Upper lobe of right lung (tissue), 1 donor: Measurements from ENCODE around the gene CTH. TPM values are rescaled to one million over a fixed set of nuclear protein-coding genes. Genes with fewer than 3 reads are reported as not detected.

Source experiments
- ATAC-seq: fragments of 200-7000 bp; cut with Tn5 transposase; one replicate; pipeline ENCODE4 v1.9.1; 2020; ENCODE audit warnings: mild to moderate bottlenecking, moderate library complexity
- DNase-seq: peaks from one replicate; pipeline ENCODE4 v3.0.0-alpha.2; 2020
- H3K27ac ChIP-seq: fragments of 200-600 bp; one replicate; pipeline ENCODE4 v1.8.0; 2022
- H3K27me3 ChIP-seq: fragments of 200-600 bp; one replicate; pipeline ENCODE4 v1.8.0; 2022; ENCODE audit warnings: mild to moderate bottlenecking
- H3K36me3 ChIP-seq: fragments of 200-600 bp; one replicate; pipeline ENCODE4 v1.8.0; 2022
- H3K4me1 ChIP-seq: fragments of 200-600 bp; one replicate; pipeline ENCODE4 v1.8.0; 2022
- H3K4me3 ChIP-seq: fragments of 200-600 bp; one replicate; pipeline ENCODE4 v1.8.0; 2022; ENCODE audit warnings: mild to moderate bottlenecking
- H3K9me3 ChIP-seq: fragments of 200-600 bp; one replicate; pipeline ENCODE4 v1.8.0; 2022
- CTCF ChIP-seq: fragments of 200-600 bp; IDR thresholded peaks from one replicate; pipeline ENCODE4 v1.8.0; 2022; ENCODE audit warnings: antibody characterized with exemption
- intact Hi-C: fragments of 100-400 bp; cut with DNase I; formaldehyde crosslinking; loops from one replicate; pipeline ENCODE4 v1.11.0; 2022
- total RNA-seq: library from RNA; stranded (reverse); fragmentation: NEBNext Ultra II Directional; extraction: Animal tissue kit (Norgen Biotek cat#: 25700); gene quantifications from one replicate; pipeline ENCODE4 v1.2.1, GENCODE V29; 2021
- donor health status: DM: no; HTN: yes; CAD: no; lungs with severe emphysema.

CTH gene
- total RNA-seq, 1 donor from 2014 or later: 3.6 TPM

GRCh38 chr1:70400335-70400734 lies 10.7 kb upstream of the CTH start:
- no peak for TF ChIP-seq CTCF
- H3K4me1 ChIP-seq: no peaks in the 10 kb centered on the region
- H3K4me3 ChIP-seq: no peak overlapping the region
- DNase-seq: no peak
- H3K27ac ChIP-seq: no peak overlapping the region
- H3K27me3 ChIP-seq: peaks cover 4% of the 10 kb centered on the region
- H3K36me3 ChIP-seq: no peaks in the 10 kb centered on the region
- intact Hi-C loops: no loop called here
- no peaks in the 10 kb centered on the region for H3K9me3 ChIP-seq
- no peak for ATAC-seq

- no peak for ATAC-seq
These were observed 9.1 kb upstream of the CTH start for GRCh38 chr1:70401974-70402373.

GRCh38 chr1:70403759-70404158 lies 7.3 kb upstream of the CTH start:
- no peak for TF ChIP-seq CTCF

More at GRCh38 chr1:70401974-70402373, 9.1 kb upstream of the CTH start:
- TF ChIP-seq CTCF: no peak
- Histone ChIP-seq H3K27me3 (no peaks in the 10 kb centered on the region), H3K4me3 (no peak overlapping the region), H3K9me3 (no peaks in the 10 kb centered on the region), H3K36me3 (no peaks in the 10 kb centered on the region), H3K4me1 (no peaks in the 10 kb centered on the region), H3K27ac (no peak overlapping the region)
- no peak for DNase-seq
- intact Hi-C loops: no loop called here

GRCh38 chr1:70405780-70406416 lies 5.2 kb upstream of the CTH start:
- Histone ChIP-seq H3K4me1 (peaks cover 5% of the 10 kb centered on the region), H3K9me3 (no peaks in the 10 kb centered on the region), H3K27me3 (no peaks in the 10 kb centered on the region), H3K27ac (no peak overlapping the region), H3K4me3 (no peak overlapping the region), H3K36me3 (no peaks in the 10 kb centered on the region)
- intact Hi-C loops: no loop called here
- ATAC-seq: no peak
- TF ChIP-seq CTCF: no peak
- DNase-seq: no peak

More at GRCh38 chr1:70403759-70404158, 7.3 kb upstream of the CTH start:
- H3K9me3 ChIP-seq: no peaks in the 10 kb centered on the region
- no peak overlapping the region for H3K27ac ChIP-seq
- H3K36me3 ChIP-seq: no peaks in the 10 kb centered on the region
- intact Hi-C loops: no loop called here
- H3K27me3 ChIP-seq: no peaks in the 10 kb centered on the region
- no peak for ATAC-seq
- no peaks in the 10 kb centered on the region for H3K4me1 ChIP-seq
- no peak overlapping the region for H3K4me3 ChIP-seq
- no peak for DNase-seq

GRCh38 chr1:70409136-70409535 lies 1.9 kb upstream of the CTH start:
- ATAC-seq: no peak
- H3K27me3 ChIP-seq: no peaks in the 10 kb centered on the region
- DNase-seq: no peak
- no peak overlapping the region for H3K4me3 ChIP-seq
- no peak for TF ChIP-seq CTCF
- intact Hi-C loops: no loop called here
- peaks cover 10% of the 10 kb centered on the region for H3K4me1 ChIP-seq
- H3K27ac ChIP-seq: no peak overlapping the region
- no peaks in the 10 kb centered on the region for H3K9me3 ChIP-seq
- no peaks in the 10 kb centered on the region for H3K36me3 ChIP-seq
